Stimulated activated CD8-positive, alpha-beta memory T cell treated with anti-CD3 and anti-CD28 coated beads, Interleukin-4, amount 100 ng/mL, for 48 hours (primary cell): ENCODE data around the gene PLEKHB2.
"Not testable (repeated sequence)": the region's sequence is repeated elsewhere in the genome, so short reads cannot be mapped to it uniquely, and the experiment has no call there.

Source experiments
- DNase-seq: peaks from one replicate; pipeline ENCODE4 v3.0.0-alpha.2; 2020

Gene PLEKHB2

GRCh38 chr2:131145040-131145439 lies 39.9 kb downstream of the PLEKHB2 start:
- DNase-seq, result no peak

GRCh38 chr2:131146231-131146630 lies 41.1 kb downstream of the PLEKHB2 start:
- DNase-seq, result no peak

DNA sequence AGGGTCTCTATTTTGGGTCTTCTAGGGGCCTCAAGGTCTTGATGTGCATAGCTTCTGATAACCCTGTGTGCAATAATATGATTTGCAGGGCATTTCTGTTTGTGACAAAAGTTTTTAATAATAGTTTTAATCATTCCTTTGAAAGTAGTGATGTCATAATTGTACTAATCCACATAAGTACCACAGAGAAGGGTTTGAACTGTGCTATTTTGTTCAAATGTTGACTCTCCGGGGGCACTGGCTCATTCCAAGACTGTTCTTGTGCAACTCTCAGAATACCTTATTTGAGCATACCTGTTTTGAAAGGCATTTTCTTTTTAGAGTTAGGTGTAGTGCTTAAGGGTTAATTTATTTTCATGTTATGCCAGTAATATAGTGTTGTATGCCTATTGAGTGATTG lies 41.6 kb downstream of the PLEKHB2 start:
- DNase-seq, result no peak

DNA sequence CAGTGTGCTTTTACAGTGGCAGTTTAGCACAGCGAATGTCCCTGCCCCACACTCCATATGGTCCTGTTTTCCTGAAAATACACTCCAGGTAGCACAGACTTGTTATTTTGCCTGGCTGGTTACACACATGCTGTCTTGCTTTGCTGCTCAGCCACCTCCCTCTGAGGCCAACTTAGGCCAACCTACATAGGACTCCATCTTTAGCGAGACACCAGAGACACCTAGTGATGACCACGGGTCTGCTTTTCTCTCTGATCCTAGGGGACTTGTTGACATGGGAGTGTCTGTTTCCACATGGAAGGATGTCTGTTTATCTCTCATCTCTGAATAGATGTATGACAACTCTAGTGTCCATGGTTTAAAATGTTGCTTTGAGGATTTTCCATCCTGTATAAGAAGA lies 43.3 kb downstream of the PLEKHB2 start:
- no peak for DNase-seq

GRCh38 chr2:131150109-131150508 lies 45.0 kb downstream of the PLEKHB2 start:
- not testable (repeated sequence) for DNase-seq

GRCh38 chr2:131151398-131151797 lies 46.3 kb downstream of the PLEKHB2 start:
- DNase-seq, result no peak

GRCh38 chr2:131152074-131152473 lies 46.9 kb downstream of the PLEKHB2 start:
- no peak for DNase-seq

DNA sequence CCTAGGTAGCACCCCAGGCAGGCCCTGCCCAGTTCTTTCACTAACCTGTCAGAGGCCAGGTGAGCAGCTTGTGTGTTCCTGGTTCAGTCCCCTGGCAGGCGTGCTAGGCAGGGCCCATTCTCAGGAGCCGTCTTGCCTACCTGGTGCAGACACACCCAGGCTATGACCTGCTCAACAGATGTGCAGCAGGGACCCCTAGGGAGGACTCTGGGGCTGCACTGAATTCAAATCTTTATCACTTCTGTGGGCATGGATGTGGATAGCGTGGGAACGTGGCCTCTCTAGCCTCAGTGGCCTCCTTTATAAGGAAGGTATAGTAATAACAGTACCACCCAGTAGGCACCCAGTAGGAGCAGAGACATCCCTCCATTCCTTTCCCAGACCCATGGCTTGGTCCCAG lies 48.4 kb downstream of the PLEKHB2 start:
- no peak for DNase-seq

DNA sequence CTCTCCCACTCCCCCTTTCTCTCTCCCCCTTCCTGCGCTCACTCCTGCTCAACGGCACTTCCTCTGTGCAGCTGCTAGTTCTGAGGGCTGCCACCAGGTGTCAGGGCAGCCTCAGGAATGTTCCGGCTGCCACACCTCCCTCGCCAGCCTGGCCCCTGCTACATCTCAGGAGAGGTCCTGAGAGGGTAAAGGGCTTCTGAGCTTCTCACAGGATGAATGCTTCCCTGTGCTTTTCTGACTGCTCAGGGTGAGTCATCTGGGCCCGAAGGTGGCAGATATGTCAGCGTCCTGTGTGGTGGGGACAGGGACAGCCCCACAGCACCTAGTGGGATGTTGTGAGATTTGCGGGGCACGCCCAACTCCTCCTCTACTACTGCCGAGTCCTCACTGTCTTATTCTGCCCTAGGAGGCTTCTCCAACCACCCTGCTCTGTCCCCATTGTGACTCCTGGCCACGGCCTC lies 49.0 kb downstream of the PLEKHB2 start:
- DNase-seq, result peak; percentile 84

DNA sequence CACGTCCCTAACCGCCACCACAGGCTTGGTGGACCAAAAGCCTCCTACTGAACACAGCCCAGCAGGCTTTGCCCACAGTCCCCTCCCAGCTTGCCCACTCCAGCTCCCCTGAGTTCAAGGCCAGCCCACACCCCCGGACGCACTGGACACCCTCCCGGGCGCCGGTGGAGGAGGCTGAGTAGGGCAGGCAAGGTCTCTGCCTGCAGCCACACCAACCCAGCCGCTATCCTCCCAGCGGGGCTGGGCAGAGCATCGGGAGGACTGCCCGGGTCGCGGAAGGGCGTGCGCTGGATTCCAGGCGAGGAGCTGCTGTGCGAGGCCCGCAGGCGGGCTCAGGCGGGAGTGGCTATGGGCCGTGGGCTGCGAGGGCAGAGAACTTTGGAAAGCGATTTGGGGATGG lies 49.5 kb downstream of the PLEKHB2 start:
- DNase-seq, result no peak

- no peak for DNase-seq
These were observed 50.2 kb downstream of the PLEKHB2 start for GRCh38 chr2:131155208-131155855.

- no peak for DNase-seq
These were observed 51.5 kb downstream of the PLEKHB2 start for GRCh38 chr2:131156452-131157149.

DNA sequence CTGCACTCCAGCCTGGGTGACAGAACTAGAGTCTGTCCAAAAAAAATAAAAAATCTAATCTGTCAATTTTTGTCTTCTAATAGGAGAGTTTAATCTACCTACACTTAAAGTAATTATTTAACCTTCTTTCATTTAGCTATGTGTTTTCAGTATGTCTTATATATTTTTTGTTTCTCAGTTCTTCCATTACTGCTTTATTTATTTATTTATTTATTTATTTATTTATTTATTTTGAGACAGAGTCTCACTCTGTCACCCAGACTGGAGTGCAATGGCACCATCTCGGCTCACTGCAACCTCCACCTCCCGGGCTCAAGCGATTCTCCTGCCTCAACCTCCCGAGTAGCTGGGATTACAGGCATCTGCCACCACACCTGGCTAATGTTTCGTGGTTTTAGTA lies 60.4 kb downstream of the PLEKHB2 start:
- not testable (repeated sequence) for DNase-seq

DNA sequence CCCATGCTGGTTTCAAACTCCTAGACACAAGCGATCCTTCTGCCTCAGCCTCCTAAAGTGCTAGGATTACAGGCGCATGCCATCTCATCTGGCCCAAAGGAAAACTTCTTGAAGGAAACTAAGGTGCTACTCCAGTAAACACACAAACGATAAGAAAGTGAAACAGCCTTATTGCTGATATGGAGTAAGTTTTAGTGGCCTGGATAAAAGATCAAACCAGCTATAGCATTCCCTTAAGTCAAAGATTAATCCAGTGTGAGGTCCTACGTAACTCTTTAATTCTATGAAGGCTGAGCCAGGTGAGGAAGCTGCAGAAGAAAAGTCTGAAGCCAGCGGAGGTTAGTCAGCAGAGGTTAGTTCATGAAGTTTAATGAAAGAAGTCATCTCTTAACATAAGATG lies 63.4 kb downstream of the PLEKHB2 start:
- no peak for DNase-seq

DNA sequence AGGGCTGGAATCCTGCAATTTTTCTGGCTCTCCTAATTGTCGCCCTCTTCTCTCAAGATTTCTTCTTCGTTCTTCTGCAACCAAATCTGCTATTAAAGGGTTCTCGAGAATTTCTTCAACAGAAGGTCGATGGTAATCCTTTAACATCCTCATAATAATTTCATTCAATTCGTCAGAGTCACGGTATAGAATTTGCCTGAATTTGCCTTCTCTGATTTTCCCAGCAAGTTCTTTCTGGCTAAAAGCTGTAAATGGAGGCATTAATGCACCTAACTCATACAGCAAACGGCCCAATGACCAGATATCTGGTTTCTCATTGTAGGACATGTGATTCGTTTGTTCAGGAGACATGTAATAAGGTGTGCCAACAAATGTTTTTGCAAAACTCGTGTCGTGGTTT lies 72.9 kb downstream of the PLEKHB2 start:
- not testable (repeated sequence) for DNase-seq

DNA sequence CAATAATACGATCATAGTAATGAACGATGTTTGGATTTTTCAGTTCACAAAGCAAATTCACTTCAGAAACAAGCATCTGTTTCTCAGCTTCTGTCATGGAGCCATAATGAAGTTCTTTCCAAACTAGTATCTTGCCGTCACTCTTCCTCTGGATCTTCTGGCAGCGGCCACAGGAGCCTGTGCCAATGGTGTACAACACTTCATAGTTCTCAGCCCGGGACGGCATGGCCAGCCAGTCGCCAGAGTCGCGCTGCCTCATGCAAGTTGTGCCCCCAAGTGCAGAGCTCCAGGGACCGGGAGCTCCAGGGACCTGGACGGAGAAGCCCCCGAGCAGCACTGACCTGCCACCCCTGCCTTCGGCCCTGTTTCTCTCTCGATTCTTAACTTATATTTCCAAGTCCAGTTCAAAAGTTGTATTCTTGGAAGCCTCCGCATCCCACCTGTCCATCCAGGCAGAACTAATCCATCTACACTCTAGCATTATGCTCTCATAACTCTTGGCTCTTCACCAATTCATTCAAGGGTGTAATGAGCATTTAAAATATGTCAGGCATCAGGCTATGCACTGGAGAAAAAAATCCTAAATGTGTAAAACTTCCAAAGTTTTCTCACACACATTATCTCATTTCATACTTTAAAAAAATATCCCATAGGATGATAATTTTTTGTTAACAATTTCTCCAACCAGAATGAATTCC lies 73.7 kb downstream of the PLEKHB2 start:
- DNase-seq, result not testable (repeated sequence)

- not testable (repeated sequence) for DNase-seq
These were observed 76.3 kb downstream of the PLEKHB2 start for GRCh38 chr2:131181451-131181850.

DNA sequence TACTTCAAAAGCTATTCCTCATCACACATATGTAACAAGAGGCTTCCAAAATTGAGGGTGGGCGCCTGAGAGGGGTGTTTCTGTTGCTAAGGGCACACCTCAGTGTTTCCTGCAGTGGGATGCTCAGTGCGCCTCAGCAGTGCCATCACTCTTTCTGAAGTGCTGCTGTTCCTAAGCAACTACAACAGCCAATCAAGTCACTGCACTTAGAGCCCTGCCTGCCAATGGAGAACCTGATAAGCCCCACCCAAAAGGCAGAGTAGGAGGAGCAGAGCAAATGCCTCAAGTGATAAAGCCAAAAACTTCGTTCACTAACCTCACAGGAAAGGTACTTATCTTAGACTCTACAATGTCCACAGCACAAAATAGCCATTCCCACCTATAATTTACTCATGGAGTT lies 88.3 kb downstream of the PLEKHB2 start:
- DNase-seq, result not testable (repeated sequence)

- DNase-seq, result not testable (repeated sequence)
These were observed 91.0 kb downstream of the PLEKHB2 start for GRCh38 chr2:131196186-131196585.
